DND-41 (cell line): ENCODE results near the gene AK5.

Source experiments
- CTCF ChIP-seq: IDR thresholded peaks from 2 replicates; pipeline ENCODE4 v1.5.1; 2012; ENCODE audit warnings: borderline replicate concordance, low read length, moderate library complexity, mild to moderate bottlenecking; ENCODE audit not compliant: poor library complexity, severe bottlenecking; ENCODE audit errors: extremely low read depth
- EZH2 ChIP-seq: IDR thresholded peaks from 3 replicates; pipeline ENCODE4 v1.6.1; 2012; ENCODE audit warnings: borderline replicate concordance, low read depth, mild to moderate bottlenecking, moderate library complexity, low read length, inconsistent platforms; ENCODE audit not compliant: severe bottlenecking

DNA sequence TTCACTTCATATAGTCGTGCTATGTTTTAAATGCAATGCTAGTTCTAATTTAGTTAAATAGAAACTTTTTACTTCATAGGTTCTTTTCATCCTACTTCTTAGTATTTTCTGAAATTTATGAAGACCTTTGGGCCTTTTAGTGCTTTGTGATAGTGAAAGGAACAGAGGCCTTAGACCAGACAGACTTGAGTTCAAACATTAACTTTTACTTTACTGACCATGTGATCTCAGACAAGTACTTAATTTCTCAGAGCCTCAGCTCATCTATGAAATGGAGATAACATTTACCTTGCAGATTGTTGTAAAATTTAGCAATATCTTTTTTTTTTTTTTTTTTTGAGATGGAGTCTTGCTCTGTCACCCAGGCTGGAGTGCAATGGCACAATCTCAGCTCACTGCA is 57.5 kb downstream of the AK5 start:
- no peak for TF ChIP-seq CTCF
- no peak for TF ChIP-seq EZH2
